Epithelial cell of alveolus of lung (primary cell): ENCODE measurements around the gene COL28A1. TPM values are rescaled to one million over a fixed set of nuclear protein-coding genes. Genes with fewer than 3 reads are reported as not detected.

ENCODE experiments used
- total RNA-seq: library from RNA; depleted of rRNA; stranded (reverse); fragments of >200 nt; gene quantifications from 2 replicates; pipeline ENCODE4 v1.2.1, GENCODE V29; 2015

COL28A1 gene
- 0.72 TPM in 1 of 2 replicates, not detected in the other for total RNA-seq

GRCh38 chr7:7535691-7536090 lies at the start of gene COL28A1:
Gene COL28A1 (minus strand): TSS chr7:7535873. CDS start chr7:7532875, 2,998 bp downstream.

DNA sequence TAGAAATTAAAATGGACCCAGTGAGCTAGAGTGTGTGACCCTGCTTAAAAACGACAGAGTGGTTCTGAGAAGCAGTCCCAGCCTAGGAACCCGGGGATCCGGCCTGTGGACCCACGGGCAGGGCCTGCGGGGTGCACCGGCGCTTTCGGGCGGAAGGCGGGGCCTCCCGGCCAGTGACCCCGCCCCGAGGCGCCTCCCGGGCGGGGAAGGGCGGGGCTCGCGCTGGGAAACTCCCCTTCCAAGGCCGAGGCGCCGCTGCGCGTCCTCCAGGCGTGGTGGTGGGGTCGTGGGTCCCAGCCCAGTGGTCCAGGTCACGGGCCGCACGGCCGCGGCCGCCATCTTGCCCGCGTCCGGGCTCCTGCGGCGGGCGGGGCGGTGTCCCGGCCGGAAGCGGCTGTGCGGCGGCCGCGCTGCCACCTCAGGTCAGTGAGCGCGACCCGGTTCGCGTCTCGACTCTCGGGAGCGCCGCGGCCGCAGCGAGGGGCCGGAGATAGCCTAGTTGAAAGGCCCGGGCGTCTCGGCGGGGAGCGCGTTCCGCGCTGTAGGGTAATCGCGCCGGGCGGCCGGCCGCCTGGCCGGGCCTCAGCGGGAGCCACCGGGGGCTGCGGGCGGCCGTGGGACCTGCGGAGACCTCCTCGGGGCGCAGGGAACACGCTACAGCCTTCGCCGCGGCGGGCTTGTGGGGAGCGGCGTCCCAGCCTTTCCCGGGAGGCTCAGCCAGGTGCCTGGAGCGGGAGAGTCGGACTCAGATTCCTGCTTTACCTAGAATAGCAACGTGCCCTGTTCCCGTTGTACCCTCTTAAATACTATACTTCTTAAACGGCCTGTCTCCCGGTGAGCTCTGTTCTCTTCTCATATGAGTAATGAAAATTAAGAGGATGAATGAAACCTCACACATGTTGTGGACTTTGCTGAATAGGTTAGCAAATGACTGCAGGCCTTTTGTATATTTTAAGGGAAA lies 31.3 kb upstream of the COL28A1 start, which contains the start of gene MIOS:
Gene MIOS, plus strand, starts transcription at position 234 of the 961 bp plus-strand sequence. CDS start 5,592 bp downstream, outside the sequence.

Other genes starting within 250 kb of the COL28A1 start
- 17.3 and 18.1 TPM in 2 replicates for gene MIOS, start 31.0 kb upstream of the COL28A1 start, total RNA-seq
- 11.1 and 11.6 TPM in 2 replicates for gene UMAD1, start 104.9 kb upstream of the COL28A1 start, total RNA-seq
- gene RPA3, start 182.7 kb upstream of the COL28A1 start, total RNA-seq: 19.0 and 29.7 TPM in 2 replicates